Small intestine (tissue), 7 donors: ENCODE measurements around the gene CDX2. TPM values are rescaled to one million over a fixed set of nuclear protein-coding genes. Genes with fewer than 3 reads are reported as not detected.

ENCODE experiments used
- DNase-seq, 2 donors: peaks; one replicate each; pipeline versions ENCODE4 v3.0.0 to v3.0.0-alpha.2; 2013
- FAIRE-seq: peaks from 2 replicates; lab custom pipeline; 2012; peaks lifted over from hg19 to GRCh38; lab: Jason Lieb, UNC
- H3K27ac ChIP-seq, 3 donors: one replicate each; pipeline ENCODE4 v1.5.1; 2013; ENCODE audit warnings: low read length in 2 of 3, mild to moderate bottlenecking in 2 of 3, control low read depth in 1 of 3, inconsistent platforms in 1 of 3, low read depth in 1 of 3, moderate library complexity in 1 of 3
- H3K27me3 ChIP-seq, 3 donors: one replicate each; pipeline ENCODE4 v1.6.1; 2013; ENCODE audit warnings: low read length in 3 of 3, inconsistent platforms in 1 of 3; ENCODE audit not compliant: control insufficient read depth in 3 of 3, insufficient read depth in 3 of 3
- H3K36me3 ChIP-seq, 3 donors: one replicate each; pipeline ENCODE4 v1.6.1; 2013; ENCODE audit warnings: low read length in 3 of 3, inconsistent platforms in 1 of 3, low read depth in 1 of 3, mild to moderate bottlenecking in 1 of 3, moderate library complexity in 1 of 3; ENCODE audit not compliant: control insufficient read depth in 3 of 3, insufficient read depth in 2 of 3
- H3K4me1 ChIP-seq, 3 donors: one replicate each; pipeline ENCODE4 v1.6.1; 2013; ENCODE audit warnings: low read length in 2 of 3, inconsistent platforms in 1 of 3, low read depth in 1 of 3, mild to moderate bottlenecking in 1 of 3, moderate library complexity in 1 of 3; ENCODE audit not compliant: control insufficient read depth in 3 of 3, insufficient read depth in 2 of 3
- H3K4me3 ChIP-seq, 3 donors: one replicate each; pipeline ENCODE4 v1.5.1; 2013; ENCODE audit warnings: low read length in 3 of 3, control low read depth in 1 of 3, inconsistent platforms in 1 of 3, low read depth in 1 of 3, mild to moderate bottlenecking in 1 of 3, moderate library complexity in 1 of 3
- H3K9me3 ChIP-seq, 2 donors: one replicate each; pipeline ENCODE4 v1.6.1; 2013; ENCODE audit warnings: low read depth in 1 of 2, low read length in 1 of 2; ENCODE audit not compliant: control insufficient read depth in 2 of 2, insufficient read depth in 1 of 2
- WGBS, 3 donors: extraction: QIAGEN DNeasy Blood & Tissue Kit; methylation state at CpG; one replicate each; pipeline ENCODE4 v1.1.7; 2013; 5-methylcytosine and 5-hydroxymethylcytosine counted together
- polyA plus RNA-seq, 4 donors: library from polyadenylated mRNA; stranded (reverse) in 3 of 4; unstranded in 1 of 4; fragments of 200-250 nt in 3 of 4; fragments of 120-200 nt in 1 of 4; gene quantifications; one replicate each; pipeline versions ENCODE4 v1.2.1 to v1.2.3, GENCODE V29; 2013
- donor health status: healthy with polysubstance abuse.
- donor health status: control.
- donor health status: control.
- donor health status: Bipolar disorder and iron deficiency.
- donor health status: healthy.

Gene CDX2
- polyA plus RNA-seq, 4 donors: 66.2 to 187 (median 93.4) TPM

DNA sequence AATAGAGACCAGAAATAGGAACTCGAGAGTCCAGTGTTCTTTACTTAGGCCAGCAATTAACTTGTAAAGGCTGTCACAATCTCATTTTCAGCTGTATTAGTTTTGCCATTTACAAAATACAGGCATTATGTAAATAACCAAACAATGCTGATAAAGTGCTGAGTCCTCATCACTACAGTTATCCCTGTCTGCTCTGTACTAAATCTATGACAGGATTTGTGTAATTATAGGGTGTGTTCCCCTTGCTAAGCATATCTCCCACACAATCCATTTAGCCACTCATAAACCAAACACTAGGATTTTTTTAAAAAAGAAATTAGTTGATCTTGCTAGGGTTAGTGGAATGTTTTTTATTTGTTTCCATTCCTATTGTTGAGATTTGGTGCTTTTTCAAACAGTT lies 26.1 kb downstream of the CDX2 start:
- H3K27ac ChIP-seq: no peak overlapping the region
- peak; percentile 26 to 37 for DNase-seq
- 69 to 79% (median 76%) methylated on average over 1 of the region's 1 CpG for WGBS, 3 donors
- H3K27me3 ChIP-seq: peaks cover 0 to 2% (median 0%) of the 10 kb centered on the region in 3 donors
- H3K4me3 ChIP-seq: no peak overlapping the region
- no peak for FAIRE-seq
- peaks cover 0 to 9% (median 0%) of the 10 kb centered on the region in 3 donors for H3K4me1 ChIP-seq
- peaks cover 0 to 11% of the 10 kb centered on the region in 2 donors for H3K9me3 ChIP-seq
- H3K36me3 ChIP-seq: no peaks in the 10 kb centered on the region

DNA sequence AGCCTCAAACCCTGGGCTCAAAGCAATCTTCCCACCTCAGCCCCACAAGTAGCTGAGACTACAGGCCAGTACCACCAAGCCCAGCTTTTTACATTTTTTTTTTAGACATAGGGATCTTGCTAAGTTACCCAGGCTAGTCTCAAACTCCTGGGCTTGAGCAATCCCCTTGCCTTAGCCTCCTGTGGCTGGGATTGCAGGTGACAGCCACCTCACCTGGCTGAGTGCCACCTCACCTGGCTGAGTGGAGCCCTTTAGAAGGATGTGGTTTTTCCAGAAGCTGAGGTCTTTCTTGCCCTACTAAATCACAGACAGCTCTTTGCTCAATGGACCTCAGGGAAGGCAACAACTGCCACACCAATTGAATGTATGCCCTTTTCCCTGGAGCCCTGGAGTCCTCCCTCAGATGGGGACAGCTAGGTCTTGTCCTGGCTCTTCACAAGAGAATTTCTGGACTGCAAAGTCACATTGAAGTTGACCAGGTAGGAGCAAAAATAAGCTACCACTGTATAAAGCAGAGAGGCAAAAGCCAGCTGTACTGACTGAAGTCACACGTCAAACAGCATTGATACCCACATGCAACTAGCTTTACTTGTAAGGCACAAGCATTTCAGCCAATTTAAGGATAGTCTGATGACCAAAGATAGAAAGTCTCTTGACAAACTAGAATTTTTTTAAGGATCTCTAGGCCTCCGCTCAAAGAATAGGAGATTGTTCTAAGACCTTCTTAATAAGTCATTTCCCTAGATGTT lies 35.4 kb downstream of the CDX2 start:
- H3K4me3 ChIP-seq: no peak overlapping the region
- H3K36me3 ChIP-seq: peaks cover 0 to 10% (median 0%) of the 10 kb centered on the region in 3 donors
- 66 to 80% (median 74%) methylated on average over 2 of the region's 2 CpGs for WGBS, 3 donors
- peak; percentile 36 to 43 for DNase-seq
- H3K4me1 ChIP-seq: no peaks in the 10 kb centered on the region
- no peak for FAIRE-seq
- H3K27ac ChIP-seq: peak overlapping the region; percentile 29 to 58 (median 47)
- no peaks in the 10 kb centered on the region for H3K9me3 ChIP-seq
- peaks cover 0 to 17% (median 11%) of the 10 kb centered on the region in 3 donors for H3K27me3 ChIP-seq

DNA sequence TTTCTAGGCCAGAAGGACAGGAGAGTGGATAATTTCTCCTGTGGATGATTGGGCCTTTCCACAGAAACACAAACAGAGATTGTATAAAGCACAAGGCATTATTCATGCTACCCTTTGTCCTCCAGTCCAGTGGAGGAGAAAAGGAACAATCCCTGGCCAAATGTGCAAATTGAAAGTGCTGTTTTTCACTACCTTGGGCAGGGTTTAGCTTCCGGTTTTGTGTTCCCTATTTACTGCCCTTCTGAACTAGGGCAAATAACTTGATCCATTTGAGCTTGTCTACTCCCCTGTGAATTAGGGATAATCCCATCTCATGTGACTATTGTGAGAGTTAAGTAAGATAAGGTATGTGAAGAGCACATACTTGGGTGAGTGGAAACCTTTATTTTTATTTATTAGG lies 36.0 kb downstream of the CDX2 start:
- Histone ChIP-seq H3K27ac (peak overlapping the region; percentile 29 to 58 (median 47)), H3K4me1 (no peaks in the 10 kb centered on the region), H3K9me3 (no peaks in the 10 kb centered on the region), H3K27me3 (peaks cover 0 to 23% (median 16%) of the 10 kb centered on the region in 3 donors), H3K36me3 (peaks cover 0 to 16% (median 0%) of the 10 kb centered on the region in 3 donors), H3K4me3 (no peak overlapping the region)
- no peak for FAIRE-seq
- peak; percentile 61 to 81 for DNase-seq
- 11 to 59% (median 45%) methylated on average over 1 of the region's 1 CpG for WGBS, 3 donors

DNA sequence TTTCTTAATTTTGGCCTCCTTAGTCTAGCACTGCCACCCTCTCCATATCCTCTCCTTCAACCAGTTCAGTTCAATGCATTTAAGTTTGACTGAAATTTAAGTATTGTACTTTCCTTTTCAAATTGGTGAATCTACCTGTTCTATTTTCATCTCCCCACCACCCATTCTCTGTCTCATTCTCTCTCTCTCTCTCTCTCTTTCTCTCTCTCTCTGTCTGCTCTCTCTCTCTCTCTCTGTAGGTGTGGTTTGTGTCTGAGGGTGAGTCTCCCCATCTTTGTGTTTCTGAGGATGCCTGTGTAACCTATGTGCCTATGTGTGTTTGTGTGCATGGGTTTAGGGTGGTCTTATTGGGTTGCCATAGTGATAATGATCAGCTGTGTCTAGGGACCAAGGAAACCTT lies 39.2 kb downstream of the CDX2 start:
- peaks cover 0 to 5% of the 10 kb centered on the region in 2 donors for H3K9me3 ChIP-seq
- DNase-seq (no peak), FAIRE-seq (no peak)
- peak overlapping the region in 1 of 3 donors; percentile 24 for H3K4me3 ChIP-seq
- no peaks in the 10 kb centered on the region for H3K4me1 ChIP-seq
- peaks cover 0 to 48% (median 34%) of the 10 kb centered on the region in 3 donors for H3K27me3 ChIP-seq
- H3K36me3 ChIP-seq: peaks cover 0 to 35% (median 0%) of the 10 kb centered on the region in 3 donors
- no peak overlapping the region for H3K27ac ChIP-seq

DNA sequence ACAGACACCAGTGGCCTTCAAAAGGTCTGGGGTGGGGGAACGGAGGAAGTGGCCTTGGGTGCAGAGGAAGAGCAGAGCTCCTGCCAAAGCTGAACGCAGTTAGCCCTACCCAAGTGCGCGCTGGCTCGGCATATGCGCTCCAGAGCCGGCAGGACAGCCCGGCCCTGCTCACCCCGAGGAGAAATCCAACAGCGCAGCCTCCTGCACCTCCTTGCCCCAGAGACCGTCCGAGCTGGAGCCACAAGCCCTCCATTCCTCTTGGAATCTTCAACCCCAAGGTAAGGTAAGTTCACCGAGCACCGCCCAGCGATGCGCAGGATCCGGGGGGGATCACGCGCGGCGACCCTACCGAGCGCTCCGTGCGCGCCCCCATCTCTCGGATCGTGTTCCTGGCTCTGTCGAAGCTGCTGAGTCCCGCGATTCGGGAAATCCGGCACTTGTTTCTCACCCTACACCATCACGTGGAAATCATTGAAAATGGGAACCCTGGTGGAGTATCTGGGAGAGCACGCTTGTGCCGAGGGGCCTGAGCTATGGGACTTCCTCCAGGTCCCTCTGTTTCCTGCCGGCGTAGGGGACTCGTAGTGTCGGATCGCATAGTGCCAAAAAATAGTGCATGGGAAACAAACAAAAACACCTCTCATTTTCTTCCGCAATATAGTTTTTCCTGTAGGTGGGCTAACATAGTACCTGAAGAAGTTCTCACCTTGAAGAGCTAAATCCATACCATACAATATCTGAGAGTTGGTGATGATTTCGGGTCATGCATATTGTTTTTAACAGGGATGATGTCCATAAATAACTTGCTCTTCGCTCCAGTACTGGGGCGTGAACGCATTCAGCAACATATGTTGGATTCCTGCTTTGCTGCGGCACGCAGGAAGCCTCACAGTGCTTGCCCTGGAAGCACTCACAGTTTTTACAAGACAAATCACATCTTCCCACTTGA lies 40.0 kb downstream of the CDX2 start:
- H3K9me3 ChIP-seq: peaks cover 0 to 5% of the 10 kb centered on the region in 2 donors
- H3K27me3 ChIP-seq: peaks cover 0 to 53% (median 35%) of the 10 kb centered on the region in 3 donors
- peaks cover 0 to 42% (median 0%) of the 10 kb centered on the region in 3 donors for H3K36me3 ChIP-seq
- DNase-seq (peak in 1 of 2 donors; percentile 54), FAIRE-seq (no peak)
- H3K4me3 ChIP-seq: peak overlapping the region in 2 of 3 donors; percentile 24 to 35
- peak overlapping the region in 2 of 3 donors; percentile 57 to 60 for H3K27ac ChIP-seq
- 15 to 22% (median 22%) methylated on average over 48 of the region's 48 CpGs for WGBS, 3 donors
- H3K4me1 ChIP-seq: no peaks in the 10 kb centered on the region

DNA sequence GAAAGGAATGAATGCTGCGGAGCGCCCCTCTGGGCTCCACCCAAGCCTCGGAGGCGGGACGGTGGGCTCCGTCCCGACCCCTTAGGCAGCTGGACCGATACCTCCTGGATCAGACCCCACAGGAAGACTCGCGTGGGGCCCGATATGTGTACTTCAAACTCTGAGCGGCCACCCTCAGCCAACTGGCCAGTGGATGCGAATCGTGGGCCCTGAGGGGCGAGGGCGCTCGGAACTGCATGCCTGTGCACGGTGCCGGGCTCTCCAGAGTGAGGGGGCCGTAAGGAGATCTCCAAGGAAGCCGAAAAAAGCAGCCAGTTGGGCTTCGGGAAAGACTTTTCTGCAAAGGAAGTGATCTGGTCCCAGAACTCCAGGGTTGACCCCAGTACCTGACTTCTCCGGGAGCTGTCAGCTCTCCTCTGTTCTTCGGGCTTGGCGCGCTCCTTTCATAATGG lies 40.7 kb downstream of the CDX2 start:
- H3K4me3 ChIP-seq: peak overlapping the region in 2 of 3 donors; percentile 24 to 35
- FAIRE-seq: no peak
- H3K36me3 ChIP-seq: peaks cover 0 to 45% (median 0%) of the 10 kb centered on the region in 3 donors
- peak overlapping the region in 2 of 3 donors; percentile 60 to 73 for H3K27ac ChIP-seq
- H3K4me1 ChIP-seq: no peaks in the 10 kb centered on the region
- 13 to 25% (median 24%) methylated on average over 20 to 26 of the region's 26 CpGs for WGBS, 3 donors
- DNase-seq: no peak
- peaks cover 0 to 5% of the 10 kb centered on the region in 2 donors for H3K9me3 ChIP-seq
- H3K27me3 ChIP-seq: peaks cover 0 to 57% (median 37%) of the 10 kb centered on the region in 3 donors

DNA sequence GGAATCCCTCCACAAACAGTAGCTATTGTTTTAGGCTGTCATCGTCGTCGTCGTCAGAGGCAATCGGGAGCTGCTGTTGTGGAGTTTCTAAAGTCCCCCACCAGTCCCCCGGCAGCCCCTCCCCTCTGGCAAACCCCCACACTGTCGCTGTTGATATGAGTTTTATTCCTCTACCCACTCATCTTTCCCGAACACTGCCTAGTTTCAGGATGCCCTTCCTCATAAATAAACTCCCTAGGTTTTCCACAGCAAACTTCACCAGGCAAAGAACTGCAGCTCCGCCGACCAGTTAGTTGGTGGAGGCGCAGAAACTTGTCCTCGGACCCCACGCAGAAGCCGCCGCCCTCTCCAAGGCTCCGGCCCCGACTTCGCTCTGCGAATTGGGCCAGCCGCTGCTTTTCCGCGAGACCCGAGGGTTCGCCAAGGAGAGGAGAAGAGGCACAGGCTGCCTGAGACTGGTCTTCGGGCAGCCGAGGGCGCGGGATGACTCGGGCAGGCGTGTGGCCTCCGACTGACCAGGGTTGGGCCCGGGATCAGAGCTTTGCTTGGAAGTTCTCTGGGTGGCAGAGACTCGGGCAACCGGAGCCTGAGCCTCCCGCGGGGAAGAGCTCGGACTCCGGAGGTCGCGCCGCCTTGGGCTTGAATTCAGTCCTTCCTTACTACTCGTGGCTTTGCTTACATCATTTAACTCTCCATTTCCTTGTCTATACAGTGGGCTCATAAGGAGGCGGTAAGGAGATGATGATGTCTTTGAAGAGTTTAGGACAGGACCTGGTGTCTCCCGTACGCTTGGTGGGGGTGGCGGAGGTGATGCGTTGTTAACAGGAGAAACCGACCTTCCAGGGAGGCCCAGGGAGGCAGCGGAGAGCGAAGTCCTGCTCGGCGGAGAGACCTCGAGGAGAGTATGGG lies 41.4 kb downstream of the CDX2 start:
- 12 to 23% (median 17%) methylated on average over 52 to 53 of the region's 53 CpGs for WGBS, 3 donors
- FAIRE-seq (no peak), DNase-seq (peak in 1 of 2 donors; percentile 70)
- Histone ChIP-seq H3K4me3 (peak overlapping the region in 2 of 3 donors; percentile 24 to 36), H3K4me1 (no peaks in the 10 kb centered on the region), H3K27me3 (peaks cover 0 to 64% (median 40%) of the 10 kb centered on the region in 3 donors), H3K9me3 (peaks cover 0 to 5% of the 10 kb centered on the region in 2 donors), H3K36me3 (peaks cover 0 to 52% (median 0%) of the 10 kb centered on the region in 3 donors), H3K27ac (peak overlapping the region in 2 of 3 donors; percentile 60 to 73)
